ENCODE data around the gene CD6.

CD6 gene

DNA sequence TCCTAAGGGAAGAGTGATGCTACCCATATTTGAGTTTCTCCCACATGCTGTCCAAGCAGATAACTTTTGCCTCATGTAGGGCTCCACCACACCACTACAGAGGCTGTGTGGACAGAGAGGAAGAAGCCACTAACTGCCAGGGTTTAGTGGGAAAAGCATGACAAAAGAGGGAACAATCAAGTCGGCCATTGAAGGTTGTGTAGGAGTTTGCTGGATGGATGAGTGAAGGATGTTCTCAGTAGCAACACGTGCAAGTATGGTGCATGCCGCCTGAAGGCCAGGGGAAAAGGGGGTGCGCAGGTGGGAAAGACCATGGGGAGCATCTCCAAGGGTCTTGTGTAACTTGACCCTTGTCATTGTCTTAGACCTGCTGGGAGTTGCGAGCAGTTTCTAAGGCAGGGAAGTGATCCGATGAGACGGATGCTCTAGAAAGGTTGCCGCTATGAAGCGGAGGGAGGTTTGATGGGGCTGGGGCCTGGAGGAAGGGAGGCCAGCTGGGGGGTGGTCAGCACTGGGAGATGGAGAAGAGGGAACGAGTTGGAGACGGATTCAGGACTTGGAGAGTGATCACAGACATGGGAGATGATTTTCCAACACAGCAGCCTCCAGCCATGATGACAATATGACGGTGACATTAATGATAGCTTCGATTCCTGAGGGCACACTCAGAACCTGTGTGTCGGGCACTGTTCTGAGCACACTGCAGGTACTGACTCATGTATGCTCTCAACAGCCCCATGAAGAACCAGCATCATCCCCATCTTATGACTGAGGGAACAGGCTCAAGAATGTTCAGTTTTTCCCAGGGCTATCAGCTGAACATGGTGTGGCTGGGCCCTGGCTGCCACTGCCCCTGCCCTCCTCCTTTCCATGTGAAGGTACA, 53.7 kb downstream of the CD6 start:
- TF ChIP-seq, protein P1, sequence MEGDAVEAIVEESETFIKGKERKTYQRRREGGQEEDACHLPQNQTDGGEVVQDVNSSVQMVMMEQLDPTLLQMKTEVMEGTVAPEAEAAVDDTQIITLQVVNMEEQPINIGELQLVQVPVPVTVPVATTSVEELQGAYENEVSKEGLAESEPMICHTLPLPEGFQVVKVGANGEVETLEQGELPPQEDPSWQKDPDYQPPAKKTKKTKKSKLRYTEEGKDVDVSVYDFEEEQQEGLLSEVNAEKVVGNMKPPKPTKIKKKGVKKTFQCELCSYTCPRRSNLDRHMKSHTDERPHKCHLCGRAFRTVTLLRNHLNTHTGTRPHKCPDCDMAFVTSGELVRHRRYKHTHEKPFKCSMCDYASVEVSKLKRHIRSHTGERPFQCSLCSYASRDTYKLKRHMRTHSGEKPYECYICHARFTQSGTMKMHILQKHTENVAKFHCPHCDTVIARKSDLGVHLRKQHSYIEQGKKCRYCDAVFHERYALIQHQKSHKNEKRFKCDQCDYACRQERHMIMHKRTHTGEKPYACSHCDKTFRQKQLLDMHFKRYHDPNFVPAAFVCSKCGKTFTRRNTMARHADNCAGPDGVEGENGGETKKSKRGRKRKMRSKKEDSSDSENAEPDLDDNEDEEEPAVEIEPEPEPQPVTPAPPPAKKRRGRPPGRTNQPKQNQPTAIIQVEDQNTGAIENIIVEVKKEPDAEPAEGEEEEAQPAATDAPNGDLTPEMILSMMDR (IDR thresholded peaks at IDR 0.05; ENCODE audit: low read depth, low read length): no peak
- H3K4me3 ChIP-seq (replicated peaks in 1 of 2; ENCODE audit: low read depth in 2 of 2, low read length in 2 of 2): no peak overlapping the region
- DNase-seq (ENCODE audit: low read depth in 2 of 2): no peak

DNA sequence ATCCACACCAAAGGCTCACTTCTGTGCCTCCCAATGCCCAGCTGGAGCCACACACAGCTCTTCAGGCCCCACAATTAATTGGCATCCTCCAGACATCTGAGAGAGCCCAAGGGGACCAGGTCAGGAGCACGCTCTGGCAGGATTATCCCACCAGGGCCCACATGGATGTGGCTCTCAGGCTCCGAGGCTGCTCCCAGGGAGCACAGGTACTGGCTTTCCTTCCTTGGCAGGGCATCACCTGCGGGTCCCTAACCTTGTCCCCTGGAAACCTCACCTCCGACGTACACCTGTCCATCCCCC, 54.3 kb downstream of the CD6 start:
- TF ChIP-seq, protein P1 (IDR thresholded peaks at IDR 0.05; ENCODE audit: low read depth, low read length): no peak
- H3K4me3 ChIP-seq (replicated peaks in 1 of 2; ENCODE audit: low read depth in 2 of 2, low read length in 2 of 2): no peak overlapping the region
- no peak for DNase-seq (ENCODE audit: low read depth in 2 of 2)

DNA sequence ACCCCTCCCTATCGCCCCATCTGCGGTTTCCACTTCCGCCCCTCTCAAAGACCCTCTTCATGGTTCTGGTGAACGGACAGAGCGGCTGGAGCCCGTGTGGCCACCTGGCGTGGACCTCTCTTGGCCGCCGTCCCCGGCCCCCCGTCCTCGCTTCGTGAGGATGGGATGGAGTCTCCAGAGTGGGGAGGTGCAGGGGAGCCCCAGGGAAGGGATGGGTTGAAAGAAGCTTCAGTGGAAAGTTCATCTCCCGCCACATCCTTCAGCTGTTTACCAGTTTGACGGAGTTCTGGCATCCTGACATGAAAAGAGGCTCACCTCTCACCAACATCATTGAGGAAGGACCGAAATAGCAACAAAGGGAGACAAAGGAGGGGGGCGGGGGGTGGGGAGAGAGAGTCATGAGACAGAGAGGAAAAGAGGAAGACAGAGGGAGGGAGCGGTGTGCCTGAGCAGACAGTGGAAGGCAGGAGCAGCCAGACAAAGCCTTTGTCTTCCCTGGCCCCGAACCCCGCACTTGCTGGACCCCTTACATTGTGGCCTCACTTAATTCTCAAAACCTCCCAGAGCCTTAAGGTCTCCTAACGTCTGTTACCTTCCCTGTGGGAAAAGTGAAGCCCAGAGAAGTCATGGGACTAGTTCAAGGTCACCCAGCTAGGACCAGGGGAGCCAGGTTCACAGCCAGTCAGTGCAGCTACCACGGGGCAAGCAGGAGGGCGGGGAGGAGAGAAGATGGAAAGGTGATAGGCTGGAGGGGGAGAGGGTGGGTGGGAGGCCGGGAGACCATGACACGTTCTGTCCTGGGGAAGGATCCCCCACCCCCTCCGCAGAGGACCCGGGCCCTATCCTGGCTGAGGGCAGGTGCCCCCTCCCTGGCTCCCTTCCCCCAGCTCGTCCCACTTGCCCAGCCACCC, 54.9 kb downstream of the CD6 start:
- TF ChIP-seq, protein P1 (IDR thresholded peaks at IDR 0.05; ENCODE audit: low read depth, low read length): no peak
- no peak overlapping the region for H3K4me3 ChIP-seq (replicated peaks in 1 of 2; ENCODE audit: low read depth in 2 of 2, low read length in 2 of 2)
- DNase-seq (ENCODE audit: low read depth in 2 of 2): no peak

DNA sequence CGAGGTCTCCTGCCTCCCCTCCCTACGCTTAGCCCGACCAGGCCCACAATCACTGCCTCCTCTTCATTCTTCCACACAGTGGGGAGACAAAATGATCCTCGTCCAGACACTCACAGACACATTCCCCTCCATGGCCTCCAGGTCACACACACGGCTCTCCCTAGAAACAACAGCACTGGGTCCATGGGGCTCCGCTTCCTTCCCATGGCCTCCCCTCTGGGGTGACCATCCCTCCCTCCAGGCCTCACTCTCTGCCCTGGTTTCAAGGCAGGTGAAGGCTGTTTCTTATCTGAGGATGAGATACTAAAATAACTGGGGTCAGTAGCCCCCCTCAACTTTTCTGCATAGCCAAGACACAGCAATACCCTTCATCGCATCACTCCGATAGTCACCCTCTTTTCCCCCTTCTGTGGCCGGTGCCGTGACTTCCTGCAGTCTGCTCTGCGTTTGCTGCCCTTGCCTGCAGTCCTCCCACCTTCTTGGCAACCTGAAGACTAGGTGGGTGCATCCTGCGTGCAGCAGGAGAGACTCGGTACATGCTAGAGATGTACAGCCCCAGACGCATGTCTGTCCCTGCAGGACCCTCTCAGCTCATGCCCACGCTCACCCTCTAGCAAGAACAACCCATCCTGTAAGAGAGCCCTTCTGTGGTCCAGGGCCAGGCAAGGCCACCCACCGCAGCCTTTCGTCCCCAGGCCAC, 55.8 kb downstream of the CD6 start:
- H3K4me3 ChIP-seq (replicated peaks in 1 of 2; ENCODE audit: low read depth in 2 of 2, low read length in 2 of 2): no peak overlapping the region
- TF ChIP-seq, protein P1 (IDR thresholded peaks at IDR 0.05; ENCODE audit: low read depth, low read length): no peak
- no peak for DNase-seq (ENCODE audit: low read depth in 2 of 2)

DNA sequence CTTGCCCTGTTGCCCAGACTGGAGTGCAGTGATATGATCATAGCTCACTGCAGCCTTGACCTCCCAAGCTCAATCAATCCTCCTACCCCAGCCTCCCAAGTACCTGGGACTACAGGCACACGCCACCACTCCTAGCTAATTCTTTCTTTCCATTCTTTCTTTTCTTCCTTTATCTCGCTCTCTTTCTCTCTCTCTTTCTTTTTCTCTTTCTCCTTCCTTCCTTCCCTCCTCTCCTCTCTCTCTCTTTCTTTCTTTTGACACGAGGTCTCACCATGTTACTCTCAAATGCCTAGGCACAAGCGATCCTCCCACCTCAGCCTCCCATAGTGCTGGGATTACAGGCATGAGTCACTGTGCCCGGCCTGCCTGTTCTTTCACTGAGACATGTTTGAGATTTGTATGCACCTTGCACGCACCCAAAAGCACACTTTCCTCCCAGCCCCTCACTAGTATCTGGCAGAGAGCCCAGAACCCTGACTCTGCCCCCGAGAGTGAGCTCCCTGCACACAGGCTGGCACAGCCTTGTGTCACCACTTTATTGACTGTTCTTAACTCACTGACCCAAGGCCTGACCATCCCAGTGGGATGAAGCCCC, 56.8 kb downstream of the CD6 start:
- TF ChIP-seq, protein P1 (IDR thresholded peaks at IDR 0.05; ENCODE audit: low read depth, low read length): no peak
- no peak for DNase-seq (ENCODE audit: low read depth in 2 of 2)
- no peak overlapping the region for H3K4me3 ChIP-seq (replicated peaks in 1 of 2; ENCODE audit: low read depth in 2 of 2, low read length in 2 of 2)

DNA sequence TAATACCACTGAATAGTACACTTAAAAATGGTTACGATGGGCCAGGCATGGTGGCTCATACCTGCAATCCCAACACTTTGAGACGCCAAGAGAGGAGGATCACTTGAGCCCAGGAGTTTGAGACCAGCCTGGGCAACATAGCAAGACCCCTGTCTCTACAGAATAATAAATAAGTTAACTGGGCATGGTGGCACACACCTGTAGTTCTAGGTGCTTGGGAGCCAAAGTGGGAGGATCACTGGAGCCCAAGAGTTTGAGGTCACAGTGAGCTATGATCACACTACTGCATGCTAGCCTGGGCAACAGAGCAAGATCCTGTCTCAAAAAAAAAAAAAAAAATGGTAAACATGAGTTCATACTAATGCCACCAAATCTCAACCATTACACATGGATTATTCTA, 61.3 kb downstream of the CD6 start:
- TF ChIP-seq, protein P1 (IDR thresholded peaks at IDR 0.05; ENCODE audit: low read depth, low read length): no peak
- DNase-seq (ENCODE audit: low read depth in 2 of 2): no peak
- H3K4me3 ChIP-seq (replicated peaks in 1 of 2; ENCODE audit: low read depth in 2 of 2, low read length in 2 of 2): no peak overlapping the region
